ENCODE data around the gene SETBP1.
A peak's percentile ranks its signal among the peaks of the same experiment; 100 is the strongest.

Gene SETBP1

DNA sequence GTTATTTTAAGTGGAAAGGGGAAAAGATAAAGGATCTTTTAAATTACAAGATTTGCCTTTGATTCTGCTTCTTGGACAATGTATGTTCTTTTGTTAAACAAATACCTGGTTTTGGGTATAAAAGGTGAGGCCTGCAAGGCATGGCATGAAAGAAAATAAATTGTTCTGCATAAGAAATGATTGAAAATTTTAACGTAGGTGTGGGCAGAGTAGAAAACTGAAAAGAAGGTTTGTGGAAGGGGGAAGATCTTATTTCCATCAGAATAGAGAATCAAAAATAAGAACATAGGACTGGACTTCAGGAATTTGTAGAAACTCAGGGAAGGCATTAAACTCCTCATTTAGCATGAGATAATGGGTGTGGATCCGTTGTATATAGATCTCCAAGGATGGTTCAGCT, 153.1 kb downstream of the SETBP1 start:
- no peak for DNase-seq (ENCODE audit: low read depth)
- no peak overlapping the region for H3K4me3 ChIP-seq (ENCODE audit: low read depth, low read length)
- TF ChIP-seq POLR2A (IDR thresholded peaks at IDR 0.05; ENCODE audit: extremely low read depth, insufficient read length) (no peak), CTCF (IDR thresholded peaks at IDR 0.05; ENCODE audit: low read depth, low read length) (no peak), MYC (IDR thresholded peaks at IDR 0.05; ENCODE audit: low read depth, low read length) (no peak), MAX (IDR thresholded peaks at IDR 0.05; ENCODE audit: low read depth, low read length) (no peak)

DNA sequence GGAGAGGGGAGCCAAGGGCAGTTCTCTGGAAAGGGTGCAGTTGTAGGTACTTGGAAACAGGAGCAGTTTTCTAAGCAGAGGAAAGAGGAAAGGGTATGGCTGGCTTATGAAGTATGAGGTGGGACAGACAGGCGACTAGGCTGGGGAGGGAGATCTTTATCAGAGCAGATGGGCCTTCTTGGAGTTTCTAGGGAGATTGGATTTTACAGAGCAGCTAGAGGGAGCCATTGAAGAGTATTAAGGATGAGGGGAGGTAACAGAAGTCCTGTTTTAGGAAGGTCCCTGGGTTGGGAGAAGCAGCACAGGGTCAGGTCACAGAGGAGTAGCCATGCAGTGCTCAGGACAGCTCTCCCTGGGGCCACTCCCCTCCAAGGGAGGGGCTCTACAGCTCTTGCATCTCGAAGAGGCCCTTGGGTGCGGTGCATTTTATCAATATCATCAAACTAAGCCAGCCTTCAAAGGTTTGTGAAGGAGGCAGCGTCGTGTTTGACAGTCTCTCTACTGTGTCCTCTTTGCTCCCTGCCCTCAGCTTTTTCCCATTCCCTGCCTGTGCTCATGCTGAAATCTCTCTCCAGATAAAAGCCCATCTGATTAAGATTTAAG, 154.3 kb downstream of the SETBP1 start:
- H3K4me3 ChIP-seq (ENCODE audit: low read depth, low read length), result no peak overlapping the region
- DNase-seq (ENCODE audit: low read depth), result no peak
- TF ChIP-seq MAX (IDR thresholded peaks at IDR 0.05; ENCODE audit: low read depth, low read length), result no peak
- TF ChIP-seq POLR2A (IDR thresholded peaks at IDR 0.05; ENCODE audit: extremely low read depth, insufficient read length), result no peak
- TF ChIP-seq MYC (IDR thresholded peaks at IDR 0.05; ENCODE audit: low read depth, low read length), result no peak
- TF ChIP-seq CTCF (IDR thresholded peaks at IDR 0.05; ENCODE audit: low read depth, low read length), result no peak

DNA sequence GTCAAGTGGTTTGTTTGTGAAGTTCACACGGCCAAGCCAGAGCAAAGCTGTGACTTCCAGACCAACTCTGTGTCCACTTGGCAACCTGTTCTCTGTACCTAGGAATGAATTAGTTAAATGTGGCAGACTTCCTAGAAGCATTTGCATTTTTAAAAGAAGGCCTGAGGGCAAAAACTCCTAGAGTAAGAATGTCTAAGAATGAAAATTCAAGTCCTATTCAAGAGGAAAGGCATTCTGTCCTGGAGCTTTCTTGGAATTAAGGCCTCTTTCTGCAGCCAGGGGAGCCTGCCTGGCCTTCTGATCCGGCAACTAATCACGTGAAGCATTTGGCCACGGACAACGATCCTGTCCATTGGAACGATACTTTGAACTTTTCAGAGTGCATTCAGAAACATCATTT, 155.0 kb downstream of the SETBP1 start:
- no peak overlapping the region for H3K4me3 ChIP-seq (ENCODE audit: low read depth, low read length)
- TF ChIP-seq CTCF (IDR thresholded peaks at IDR 0.05; ENCODE audit: low read depth, low read length) (no peak), POLR2A (IDR thresholded peaks at IDR 0.05; ENCODE audit: extremely low read depth, insufficient read length) (no peak), MAX (IDR thresholded peaks at IDR 0.05; ENCODE audit: low read depth, low read length) (no peak)
- DNase-seq (ENCODE audit: low read depth), result no peak

- H3K4me3 ChIP-seq (ENCODE audit: low read depth, low read length), result no peak overlapping the region
- DNase-seq (ENCODE audit: low read depth), result no peak
- TF ChIP-seq MYC (IDR thresholded peaks at IDR 0.05; ENCODE audit: low read depth, low read length), result no peak
- no peak for TF ChIP-seq POLR2A (IDR thresholded peaks at IDR 0.05; ENCODE audit: extremely low read depth, insufficient read length)
These were observed 155.6 kb downstream of the SETBP1 start for GRCh38 chr18:44836263-44836662.

GRCh38 chr18:44837482-44838180, 156.9 kb downstream of the SETBP1 start:
- no peak for TF ChIP-seq MYC (IDR thresholded peaks at IDR 0.05; ENCODE audit: low read depth, low read length)
- TF ChIP-seq CTCF (IDR thresholded peaks at IDR 0.05; ENCODE audit: low read depth, low read length), result no peak
- no peak for TF ChIP-seq MAX (IDR thresholded peaks at IDR 0.05; ENCODE audit: low read depth, low read length)
- TF ChIP-seq POLR2A (IDR thresholded peaks at IDR 0.05; ENCODE audit: extremely low read depth, insufficient read length), result no peak
- DNase-seq (ENCODE audit: low read depth), result no peak
- H3K4me3 ChIP-seq (ENCODE audit: low read depth, low read length), result no peak overlapping the region

DNA sequence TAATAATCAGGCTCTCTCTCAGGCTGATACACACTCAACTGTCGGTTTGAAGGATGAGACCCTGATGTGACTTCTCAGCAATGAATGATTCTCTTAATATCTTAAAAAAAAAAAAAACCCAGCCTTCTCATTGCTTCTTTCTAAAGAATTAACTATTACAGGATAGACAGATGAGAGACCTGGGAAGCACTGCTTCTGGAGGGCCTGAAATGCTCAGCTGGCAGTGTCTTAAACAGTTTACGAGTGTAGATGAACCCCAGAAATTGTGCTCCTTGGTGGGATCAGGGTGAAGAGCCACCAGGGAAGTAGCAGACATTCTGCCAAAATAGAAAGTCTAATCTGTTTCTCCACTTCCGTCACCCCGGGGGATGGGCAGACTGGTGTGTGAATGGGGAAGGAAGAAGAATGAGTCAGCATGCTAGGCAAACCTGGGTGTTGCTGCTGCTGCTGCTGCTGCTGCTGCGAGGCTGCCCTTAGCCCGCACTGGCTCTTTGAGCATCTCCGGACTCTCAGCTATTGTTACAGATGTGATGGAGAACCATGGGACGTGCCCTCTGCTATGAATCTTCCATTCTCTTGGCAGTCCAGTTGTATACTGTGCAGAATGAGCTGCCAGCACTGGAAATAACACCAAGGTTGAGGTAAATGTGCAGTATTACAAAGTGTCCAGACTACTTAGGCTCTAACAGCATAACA, 158.4 kb downstream of the SETBP1 start:
- no peak overlapping the region for H3K4me3 ChIP-seq (ENCODE audit: low read depth, low read length)
- TF ChIP-seq MYC (IDR thresholded peaks at IDR 0.05; ENCODE audit: low read depth, low read length) (no peak), MAX (IDR thresholded peaks at IDR 0.05; ENCODE audit: low read depth, low read length) (no peak), CTCF (IDR thresholded peaks at IDR 0.05; ENCODE audit: low read depth, low read length) (no peak), POLR2A (IDR thresholded peaks at IDR 0.05; ENCODE audit: extremely low read depth, insufficient read length) (no peak)
- peak; percentile 87 for DNase-seq (ENCODE audit: low read depth)

Data from NB4 (cell line).